Gastrocnemius medialis (tissue), 4 donors: Measurements from ENCODE around the gene MDM2. TPM values are rescaled to one million over a fixed set of nuclear protein-coding genes. Genes with fewer than 3 reads are reported as not detected.
A peak's percentile ranks its signal among the peaks of the same experiment; 100 is the strongest.

ENCODE experiments used
- ATAC-seq, 2 donors: fragments of 150-250 bp; one replicate each; pipeline ENCODE4 v1.9.1; 2016
- DNase-seq, 2 donors: peaks; one replicate each; pipeline ENCODE4 v3.0.0-alpha.2; 2019
- H3K27ac ChIP-seq, 4 donors: fragments of 200-600 bp; sonication (generic); 1 replicate in 1 of 4; 2 replicates in 3 of 4; pipeline ENCODE4 v1.5.1; 2016 to 2018; ENCODE audit warnings: mild to moderate bottlenecking in 2 of 4, moderate library complexity in 1 of 4
- H3K27me3 ChIP-seq, 3 donors: fragments of 200-600 bp; sonication (generic) in 2 of 3; 1 replicate in 1 of 3; 2 replicates in 2 of 3; pipeline versions ENCODE4 v1.5.1 to v1.6.0; 2016 to 2019; ENCODE audit warnings: mild to moderate bottlenecking in 1 of 3, moderate library complexity in 1 of 3
- H3K36me3 ChIP-seq, 2 donors: fragments of 200-600 bp; sonication (generic) in 1 of 2; one replicate each; pipeline ENCODE4 v1.5.1; 2017 to 2018
- H3K4me1 ChIP-seq, 2 donors: fragments of 200-600 bp; sonication (generic) in 1 of 2; one replicate each; pipeline ENCODE4 v1.5.1; 2016 to 2017; ENCODE audit warnings: mild to moderate bottlenecking in 2 of 2
- H3K4me3 ChIP-seq, 4 donors: fragments of 200-600 bp; sonication (generic) in 3 of 4; 1 replicate in 1 of 4; 2 replicates in 3 of 4; pipeline ENCODE4 v1.5.1; 2016 to 2019; ENCODE audit warnings: mild to moderate bottlenecking in 2 of 4
- H3K9me3 ChIP-seq, 3 donors: fragments of 200-600 bp; sonication (generic) in 2 of 3; 1 replicate in 1 of 3; 2 replicates in 2 of 3; pipeline ENCODE4 v1.5.1; 2016 to 2019
- CTCF ChIP-seq, 5 experiments: fragments of 450-650 bp in 3 of 5; fragments of 200-600 bp in 2 of 5; sonication (generic) in 2 of 5; IDR thresholded peaks in 4 of 5; conservative IDR thresholded peaks in 1 of 5; 1 replicate in 4 of 5; 2 replicates in 1 of 5; pipeline ENCODE4 v1.5.1; 2016 to 2019; ENCODE audit warnings: antibody characterized with exemption in 5 of 5, mild to moderate bottlenecking in 3 of 5, moderate library complexity in 3 of 5
- POLR2A ChIP-seq, 2 donors: fragments of 450-650 bp; IDR thresholded peaks; one replicate each; pipeline ENCODE4 v1.6.1; 2017; ENCODE audit warnings: antibody characterized with exemption in 2 of 2, mild to moderate bottlenecking in 2 of 2, moderate library complexity in 2 of 2
- in situ Hi-C, 4 donors: fragments of 200-750 bp; cut with MboI; loops; one replicate each; pipeline versions ENCODE4 v1.15.0 to v1.8.0; 2017; ENCODE audit warnings: low sequenced_read_pairs in 4 of 4
- intact Hi-C: fragments of 100-400 bp; cut with DNase I; formaldehyde crosslinking; loops from one replicate; pipeline ENCODE4 v1.15.1; 2023; ENCODE audit warnings: low total_unique reads
- total RNA-seq, 4 donors: library from RNA; depleted of rRNA; stranded (reverse); fragments of >200 nt; gene quantifications; one replicate each; pipeline versions ENCODE4 v1.1.0 to v1.2.3, GENCODE V29; 2016

The MDM2 gene
- total RNA-seq, 4 donors from 2014 or later: 61.6 to 92.2 (median 70.0) TPM

GRCh38 chr12:68886636-68887572 is 78.9 kb downstream of the MDM2 start:
- Histone ChIP-seq H3K9me3 (no peaks in the 10 kb centered on the region), H3K4me1 (no peaks in the 10 kb centered on the region), H3K36me3 (no peaks in the 10 kb centered on the region), H3K4me3 (no peak overlapping the region), H3K27ac (no peak overlapping the region), H3K27me3 (no peaks in the 10 kb centered on the region)
- DNase-seq: no peak
- TF ChIP-seq CTCF (IDR thresholded peaks at IDR 0.05 in 4 of 5, conservative IDR thresholded peaks at IDR 0.05 in 1 of 5) (no peak), POLR2A (IDR thresholded peaks at IDR 0.05) (no peak)
- in situ Hi-C loops (no loop called here), intact Hi-C loops (no loop called here)
- no peak for ATAC-seq

- ATAC-seq (no peak), DNase-seq (no peak)
- H3K36me3 ChIP-seq: no peaks in the 10 kb centered on the region
- intact Hi-C loops (no loop called here), in situ Hi-C loops (no loop called here)
- H3K4me1 ChIP-seq: no peaks in the 10 kb centered on the region
- H3K9me3 ChIP-seq: no peaks in the 10 kb centered on the region
- H3K4me3 ChIP-seq: no peak overlapping the region
- no peaks in the 10 kb centered on the region for H3K27me3 ChIP-seq
- no peak for TF ChIP-seq POLR2A (IDR thresholded peaks at IDR 0.05)
- TF ChIP-seq CTCF (IDR thresholded peaks at IDR 0.05 in 4 of 5, conservative IDR thresholded peaks at IDR 0.05 in 1 of 5): no peak
- no peak overlapping the region for H3K27ac ChIP-seq
Measured at GRCh38 chr12:68887641-68888040, 79.7 kb downstream of the MDM2 start.

GRCh38 chr12:68888243-68888642 is 80.3 kb downstream of the MDM2 start:
- Histone ChIP-seq H3K9me3 (no peaks in the 10 kb centered on the region), H3K4me1 (no peaks in the 10 kb centered on the region), H3K27me3 (no peaks in the 10 kb centered on the region), H3K36me3 (no peaks in the 10 kb centered on the region), H3K4me3 (no peak overlapping the region), H3K27ac (peak overlapping the region in 2 of 4 donors; percentile 47 to 53)
- TF ChIP-seq CTCF (IDR thresholded peaks at IDR 0.05 in 4 of 5, conservative IDR thresholded peaks at IDR 0.05 in 1 of 5): no peak
- no peak for ATAC-seq
- in situ Hi-C loops: no loop called here
- intact Hi-C loops: no loop called here
- DNase-seq: no peak

GRCh38 chr12:68890701-68891113 is 82.7 kb downstream of the MDM2 start:
- Histone ChIP-seq H3K27ac (peak overlapping the region in 3 of 4 donors; percentile 44 to 63 (median 53)), H3K9me3 (no peaks in the 10 kb centered on the region), H3K4me3 (no peak overlapping the region), H3K36me3 (no peaks in the 10 kb centered on the region), H3K27me3 (no peaks in the 10 kb centered on the region), H3K4me1 (no peaks in the 10 kb centered on the region)
- ATAC-seq (peak; percentile 56 to 75), DNase-seq (no peak)
- in situ Hi-C loops (no loop called here), intact Hi-C loops (no loop called here)
- TF ChIP-seq CTCF (IDR thresholded peaks at IDR 0.05 in 4 of 5, conservative IDR thresholded peaks at IDR 0.05 in 1 of 5): no peak
- no peak for TF ChIP-seq POLR2A (IDR thresholded peaks at IDR 0.05)
